NT2/D1 (cell line): ENCODE data around the gene MGLL.

Source experiments
- SUZ12 ChIP-seq: IDR thresholded peaks from 2 replicates; pipeline ENCODE4 v1.6.1; 2011; ENCODE audit not compliant: insufficient read length, insufficient read depth; ENCODE audit errors: extremely low read depth
- YY1 ChIP-seq: IDR thresholded peaks from 2 replicates; pipeline ENCODE4 v1.6.1; 2011; ENCODE audit not compliant: insufficient read length, insufficient read depth
- ZNF274 ChIP-seq: IDR thresholded peaks from 2 replicates; pipeline ENCODE4 v1.6.1; 2011; ENCODE audit warnings: mild to moderate bottlenecking, low read depth, low read length

- TF ChIP-seq ZNF274 (no peak), SUZ12 (no peak), YY1 (no peak)
Observed at GRCh38 chr3:127774647-127775046, 47.7 kb downstream of the MGLL start.
